MCF 10A (cell line): ENCODE results near the gene BCAS1. TPM values are rescaled to one million over a fixed set of nuclear protein-coding genes. Genes with fewer than 3 reads are reported as not detected.

ENCODE experiments used
- BruUV-seq: library from RNA; stranded (reverse); fragments of 400-500 nt; replicated peaks from 2 replicates; lab custom pipeline; 2021; lab: Mats Ljungman, UMichigan
- CTCF ChIA-PET: fragments of 300-600 bp; sonication (Branson Sonifier 250); formaldehyde crosslinking; extraction: SDS; loops from one replicate; lab custom pipeline; 2021; ENCODE audit warnings: antibody characterized with exemption, inconsistent platforms; lab: Yijun Ruan, JAX
- POLR2A ChIA-PET: fragments of 300-600, 350-650 bp; sonication (Branson Sonifier 250); formaldehyde crosslinking; extraction: SDS; loops from one replicate; lab custom pipeline; 2020; ENCODE audit warnings: antibody characterized with exemption, inconsistent platforms; lab: Yijun Ruan, JAX
- DNase-seq: peaks from one replicate; pipeline ENCODE4 v3.0.0-alpha.2; 2018; ENCODE audit not compliant: unreplicated experiment
- H3K27ac Mint-ChIP-seq: one replicate; pipeline ENCODE4 v1.8.0; 2022; ENCODE audit warnings: mild to moderate bottlenecking, low read depth, mixed read lengths; ENCODE audit not compliant: unreplicated experiment
- H3K27me3 Mint-ChIP-seq: one replicate; pipeline ENCODE4 v1.8.0; 2022; ENCODE audit warnings: mixed read lengths; ENCODE audit not compliant: insufficient read depth, unreplicated experiment
- H3K36me3 Mint-ChIP-seq: one replicate; pipeline ENCODE4 v1.8.0; 2022; ENCODE audit warnings: mild to moderate bottlenecking, moderate library complexity, mixed read lengths; ENCODE audit not compliant: insufficient read depth, unreplicated experiment
- H3K4me1 Mint-ChIP-seq: one replicate; pipeline ENCODE4 v1.8.0; 2022; ENCODE audit warnings: mixed read lengths; ENCODE audit not compliant: insufficient read depth, unreplicated experiment
- H3K4me3 Mint-ChIP-seq: one replicate; pipeline ENCODE4 v1.8.0; 2022; ENCODE audit warnings: mild to moderate bottlenecking, moderate library complexity, mixed read lengths; ENCODE audit not compliant: unreplicated experiment
- H3K9me3 Mint-ChIP-seq: one replicate; pipeline ENCODE4 v1.8.0; 2022; ENCODE audit warnings: mixed read lengths; ENCODE audit not compliant: unreplicated experiment
- CTCF ChIP-seq: fragments of 200-600 bp; IDR thresholded peaks from one replicate; pipeline ENCODE4 v1.8.0; 2022; ENCODE audit warnings: antibody characterized with exemption, mild to moderate bottlenecking; ENCODE audit not compliant: unreplicated experiment
- intact Hi-C: fragments of 100-400 bp; cut with micrococcal nuclease; formaldehyde crosslinking; loops from 2 replicates; pipeline ENCODE4 v1.14.1; 2022
- total RNA-seq: library from RNA; stranded (reverse); gene quantifications from 2 replicates; pipeline ENCODE4 v1.2.3, GENCODE V29; 2022

BCAS1 gene
- total RNA-seq, 1 experiment from 2014 or later: not detected

DNA sequence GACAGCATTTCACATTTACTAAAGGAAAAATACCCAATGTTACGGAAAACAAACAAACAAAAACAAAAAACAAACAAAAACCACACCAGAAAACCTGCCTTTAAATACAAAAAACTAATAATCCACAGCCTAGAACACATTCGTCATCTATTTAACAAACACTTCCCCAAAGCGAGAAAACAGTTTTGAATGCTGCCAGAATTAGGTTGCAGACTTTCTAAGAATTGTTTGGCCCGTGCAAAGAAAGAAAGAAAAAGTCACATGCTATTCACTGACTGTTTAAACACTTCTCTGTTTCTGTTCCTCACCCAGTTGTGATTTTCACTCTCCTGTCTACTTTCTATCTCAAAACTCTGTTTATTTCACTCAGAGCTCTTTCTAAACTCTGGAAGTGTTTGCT lies 52.5 kb downstream of the BCAS1 start:
- no peak for TF ChIP-seq CTCF
- H3K4me3 Mint-ChIP-seq: no peak overlapping the region
- intact Hi-C loops: no loop called here
- no peaks in the 10 kb centered on the region for H3K36me3 Mint-ChIP-seq
- H3K4me1 Mint-ChIP-seq: no peaks in the 10 kb centered on the region
- ChIA-PET POLR2A (no interaction called here), CTCF (interaction anchor here (0.6 kb wide), 2 partner anchors 60 to 670 kb away, joined by 4 to 6 read pairs; no protein-coding TSS in a partner anchor)
- H3K9me3 Mint-ChIP-seq: no peaks in the 10 kb centered on the region
- no peaks in the 10 kb centered on the region for H3K27me3 Mint-ChIP-seq
- no peak for DNase-seq
- BruUV-seq: no TSS peak
- no peak overlapping the region for H3K27ac Mint-ChIP-seq

- intact Hi-C loops: no loop called here
- Mint-ChIP-seq H3K36me3 (no peaks in the 10 kb centered on the region), H3K27me3 (no peaks in the 10 kb centered on the region), H3K27ac (no peak overlapping the region), H3K4me1 (no peaks in the 10 kb centered on the region), H3K9me3 (no peaks in the 10 kb centered on the region), H3K4me3 (no peak overlapping the region)
- TF ChIP-seq CTCF: no peak
- DNase-seq: no peak
- BruUV-seq: no TSS peak
- ChIA-PET CTCF (interaction anchor here (0.6 to 1.1 kb wide), 2 partner anchors 48 to 80 kb away, joined by 3 to 4 read pairs; no protein-coding TSS in a partner anchor), POLR2A (no interaction called here)
These were observed 54.9 kb downstream of the BCAS1 start for GRCh38 chr20:54015496-54015895.

GRCh38 chr20:54014293-54014926 lies 56.0 kb downstream of the BCAS1 start:
- ChIA-PET POLR2A (no interaction called here), CTCF (interaction anchor here (0.6 to 1.2 kb wide), 3 partner anchors 78 to 1770 kb away, joined by 3 to 4 read pairs (median 3); no protein-coding TSS in a partner anchor)
- Mint-ChIP-seq H3K4me3 (no peak overlapping the region), H3K27ac (no peak overlapping the region), H3K4me1 (no peaks in the 10 kb centered on the region), H3K36me3 (no peaks in the 10 kb centered on the region), H3K27me3 (no peaks in the 10 kb centered on the region), H3K9me3 (no peaks in the 10 kb centered on the region)
- no peak for DNase-seq
- BruUV-seq: no TSS peak
- no peak for TF ChIP-seq CTCF
- intact Hi-C loops: no loop called here

- no peaks in the 10 kb centered on the region for H3K27me3 Mint-ChIP-seq
- ChIA-PET CTCF (interaction anchor here (0.6 to 1.2 kb wide), 3 partner anchors 84 to 1769 kb away, joined by 3 to 4 read pairs (median 4); no protein-coding TSS in a partner anchor), POLR2A (interaction anchor here (1.0 kb wide), 1 partner anchor 58 kb away, joined by 3 read pairs; no protein-coding TSS in a partner anchor)
- intact Hi-C loops: no loop called here
- DNase-seq: no peak
- no peaks in the 10 kb centered on the region for H3K36me3 Mint-ChIP-seq
- H3K4me1 Mint-ChIP-seq: no peaks in the 10 kb centered on the region
- H3K4me3 Mint-ChIP-seq: no peak overlapping the region
- no TSS peak for BruUV-seq
- H3K9me3 Mint-ChIP-seq: no peaks in the 10 kb centered on the region
- no peak for TF ChIP-seq CTCF
- H3K27ac Mint-ChIP-seq: no peak overlapping the region
These were observed 56.9 kb downstream of the BCAS1 start for GRCh38 chr20:54013471-54013870.
